ENCODE measurements around the gene PIBF1.

DNA sequence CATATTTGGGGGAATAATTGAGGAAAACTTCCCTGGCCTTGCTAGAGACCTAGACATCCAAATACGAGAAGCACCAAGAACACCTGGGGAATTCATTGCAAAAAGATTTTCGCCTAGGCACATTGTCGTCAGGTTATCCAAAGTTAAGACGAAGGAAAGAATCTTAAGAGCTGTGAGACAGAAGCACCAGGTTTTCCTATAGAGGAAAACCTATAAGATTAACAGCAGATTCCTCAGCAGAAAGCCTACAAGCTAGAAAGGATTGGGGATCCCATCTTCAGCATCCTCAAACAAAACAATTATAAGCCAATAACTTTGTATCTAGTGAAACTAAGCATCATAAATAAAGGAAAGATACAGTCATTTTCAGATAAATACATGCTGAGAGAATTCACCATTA lies 114.9 kb downstream of the PIBF1 start:
- TF ChIP-seq CTCF (IDR thresholded peaks at IDR 0.05) (no peak), POLR2A (IDR thresholded peaks at IDR 0.05) (no peak)

Measured in tibial nerve (tissue), 3 donors.